GM18505 (cell line): Measurements from ENCODE around the gene PSMA8.
"Not testable (repeated sequence)": the region's sequence is repeated elsewhere in the genome, so short reads cannot be mapped to it uniquely, and the experiment has no call there.

Experiments used
- ATAC-seq: cut with Tn5 transposase; IDR thresholded peaks from one replicate; pipeline ENCODE4 v1.9.1; 2021; ENCODE audit not compliant: unreplicated experiment
- POLR2A ChIP-seq: IDR thresholded peaks from 4 replicates; pipeline ENCODE4 v1.6.1; 2011; ENCODE audit warnings: borderline replicate concordance; ENCODE audit not compliant: insufficient read depth, insufficient read length; ENCODE audit errors: extremely low read depth

The PSMA8 gene

DNA sequence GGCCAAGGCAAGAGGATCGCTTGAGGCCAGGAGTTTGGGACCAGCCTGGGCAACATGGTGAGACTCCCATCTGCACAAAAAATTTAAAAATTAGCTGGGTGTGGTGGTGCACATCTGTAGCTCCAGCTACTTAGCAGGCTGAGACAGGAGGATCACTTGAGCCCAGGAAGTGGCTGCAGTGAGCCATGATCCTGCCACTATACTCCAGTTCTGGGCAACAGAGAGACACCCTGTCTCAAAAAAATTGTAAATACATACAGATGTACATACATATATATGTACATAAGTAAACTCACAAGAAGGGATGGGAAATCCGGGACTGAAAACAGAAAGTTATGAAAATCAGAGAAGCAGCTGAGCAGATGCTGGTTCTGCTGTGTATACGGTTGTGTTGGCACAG lies 62.9 kb downstream of the PSMA8 start:
- no peak for TF ChIP-seq POLR2A
- ATAC-seq: no peak

DNA sequence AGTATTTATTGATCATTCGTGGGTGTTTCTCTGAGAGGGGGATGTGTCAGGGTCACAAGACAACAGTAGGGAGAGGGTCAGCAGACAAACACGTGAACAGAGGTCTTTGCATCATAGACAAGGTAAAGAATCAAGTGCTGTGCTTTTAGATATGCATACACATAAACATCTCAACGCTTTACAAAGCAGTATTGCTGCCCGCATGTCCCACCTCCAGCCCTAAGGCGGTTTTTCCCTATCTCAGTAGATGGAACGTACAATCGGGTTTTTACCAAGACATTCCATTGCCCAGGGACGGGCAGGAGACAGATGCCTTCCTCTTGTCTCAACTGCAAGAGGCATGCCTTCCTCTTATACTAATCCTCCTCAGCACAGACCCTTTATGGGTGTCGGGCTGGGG lies 68.3 kb downstream of the PSMA8 start:
- not testable (repeated sequence) for ATAC-seq

DNA sequence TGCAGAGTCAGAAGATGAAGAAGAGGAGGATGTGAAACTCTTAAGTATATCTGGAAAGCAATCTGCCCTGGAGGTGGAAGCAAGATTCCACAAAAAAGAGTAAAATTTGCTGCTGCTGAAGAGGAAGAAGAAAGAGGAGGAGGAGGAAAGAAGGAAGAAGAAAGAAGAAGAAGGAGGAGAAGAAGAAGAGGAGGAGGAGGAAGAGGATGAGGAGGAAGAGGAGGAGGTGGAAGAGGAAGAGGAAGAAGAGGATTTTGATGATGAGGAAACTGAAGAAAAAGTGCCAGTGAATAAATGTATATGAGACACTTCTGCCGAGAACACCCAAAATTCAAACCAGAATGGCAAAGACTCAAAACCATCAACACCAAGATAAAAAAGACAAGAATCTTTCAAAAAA lies 71.6 kb downstream of the PSMA8 start:
- TF ChIP-seq POLR2A: no peak
- no peak for ATAC-seq

DNA sequence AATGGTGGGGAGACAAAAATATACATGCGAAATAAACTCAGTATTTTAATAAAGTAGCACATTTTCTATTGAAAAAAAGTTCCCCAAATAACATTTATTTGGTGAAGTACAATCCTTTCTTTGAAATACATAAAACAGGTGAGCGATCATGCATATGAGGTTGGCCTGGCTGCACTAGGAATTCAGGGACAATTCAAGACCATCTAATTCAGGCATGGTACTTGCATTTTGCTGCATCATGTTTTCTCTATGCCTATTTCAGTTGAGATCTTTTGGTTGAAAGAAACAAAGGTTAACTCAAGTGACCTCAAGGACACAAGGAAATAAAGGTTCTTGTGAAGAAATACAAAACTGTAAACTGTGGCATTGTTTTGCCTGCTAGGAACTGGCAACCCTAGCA lies 72.8 kb downstream of the PSMA8 start:
- no peak for TF ChIP-seq POLR2A
- no peak for ATAC-seq

DNA sequence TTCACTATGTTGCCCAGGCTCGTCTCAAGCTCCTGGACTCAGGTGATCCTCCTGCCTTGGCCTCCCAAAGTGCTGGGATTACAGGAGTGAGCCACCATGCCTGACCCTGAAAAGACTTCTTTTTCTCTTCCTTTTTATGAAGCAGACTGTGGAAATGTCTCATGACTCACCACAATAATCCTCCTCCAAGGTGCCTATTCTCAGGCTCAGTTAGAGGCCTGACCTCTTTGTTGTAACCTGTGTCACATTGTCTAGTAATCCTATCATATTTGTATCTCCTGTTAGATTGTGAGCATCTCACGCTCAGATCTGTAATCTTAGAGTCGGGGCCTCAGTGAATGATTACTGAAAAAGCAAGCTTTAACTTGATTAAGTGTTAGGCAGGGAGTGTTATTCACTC lies 74.3 kb downstream of the PSMA8 start:
- no peak for ATAC-seq
- TF ChIP-seq POLR2A: no peak

DNA sequence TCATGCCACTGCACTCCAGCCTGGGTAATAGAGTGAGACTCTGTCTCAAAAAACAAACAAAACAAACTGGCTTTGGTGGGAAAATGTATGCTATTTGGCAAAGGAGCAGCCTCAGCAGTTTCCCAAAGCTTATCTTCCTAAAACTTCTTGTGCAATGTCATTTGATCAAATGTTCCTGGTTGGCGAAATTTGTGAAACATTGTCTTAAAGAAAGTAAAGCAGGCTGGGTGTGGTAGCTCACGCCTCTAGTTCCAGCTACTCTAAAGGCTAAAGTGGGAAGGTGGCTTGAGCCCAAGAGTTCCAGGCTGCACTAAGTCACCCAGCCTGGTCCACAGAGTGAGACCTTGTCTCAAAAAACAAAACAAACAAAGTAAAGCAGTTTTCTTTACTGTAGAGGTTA lies 75.3 kb downstream of the PSMA8 start:
- no peak for TF ChIP-seq POLR2A
- no peak for ATAC-seq

DNA sequence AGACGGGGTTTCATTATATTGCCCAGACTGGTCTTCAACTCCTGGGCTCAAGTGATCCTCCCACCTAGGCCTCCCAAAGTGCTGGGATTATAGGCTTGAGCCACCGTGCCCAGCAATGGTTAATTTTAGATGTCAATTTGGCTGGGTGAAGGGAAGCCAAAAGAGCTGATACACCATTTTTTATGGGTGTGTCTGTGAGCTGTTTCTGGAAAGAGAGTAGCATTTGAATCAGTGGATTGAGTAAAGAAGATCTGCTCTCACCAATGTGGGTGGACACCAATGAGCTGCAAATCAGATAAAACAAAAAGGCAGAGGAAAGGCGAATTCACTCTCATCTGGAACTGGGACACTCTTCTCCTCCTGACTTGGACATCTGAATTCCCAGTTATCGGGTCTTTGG lies 76.5 kb downstream of the PSMA8 start:
- no peak for ATAC-seq
- TF ChIP-seq POLR2A: no peak

DNA sequence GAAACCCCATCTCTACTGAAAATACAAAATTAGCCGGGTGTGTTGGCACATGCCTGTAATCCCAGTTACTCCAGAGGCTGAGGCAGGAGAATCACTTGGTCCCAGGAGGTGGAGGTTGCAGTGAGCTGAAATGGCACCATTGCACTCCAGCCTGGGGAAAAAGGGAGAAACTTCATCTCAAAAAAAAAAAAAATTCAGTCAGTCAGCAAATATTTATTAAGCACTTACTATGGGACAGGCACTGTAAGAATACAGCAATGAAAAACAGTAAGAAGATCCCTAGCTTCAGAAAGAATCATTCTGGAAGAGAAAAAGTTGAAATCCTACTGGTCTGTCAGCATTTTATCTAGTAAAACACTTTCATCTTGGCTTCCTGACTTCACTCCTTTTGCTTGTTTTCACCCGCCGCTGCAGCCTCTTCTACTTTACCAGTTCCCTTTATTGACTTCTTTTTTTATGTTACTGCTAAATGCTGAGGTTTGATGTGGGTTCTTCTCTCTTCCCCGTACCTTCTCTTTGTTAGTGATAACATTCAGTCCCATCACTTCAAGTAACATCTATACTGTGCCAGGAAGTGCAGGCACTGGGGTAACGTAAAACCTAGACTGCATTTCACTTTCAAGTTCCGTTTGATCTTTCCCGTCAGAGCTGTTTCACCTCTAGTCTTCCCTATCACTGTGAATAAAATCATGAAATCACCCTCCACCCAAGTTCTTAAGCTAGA lies 81.7 kb downstream of the PSMA8 start:
- ATAC-seq: peak; percentile 96
- peak; percentile 35 for TF ChIP-seq POLR2A

DNA sequence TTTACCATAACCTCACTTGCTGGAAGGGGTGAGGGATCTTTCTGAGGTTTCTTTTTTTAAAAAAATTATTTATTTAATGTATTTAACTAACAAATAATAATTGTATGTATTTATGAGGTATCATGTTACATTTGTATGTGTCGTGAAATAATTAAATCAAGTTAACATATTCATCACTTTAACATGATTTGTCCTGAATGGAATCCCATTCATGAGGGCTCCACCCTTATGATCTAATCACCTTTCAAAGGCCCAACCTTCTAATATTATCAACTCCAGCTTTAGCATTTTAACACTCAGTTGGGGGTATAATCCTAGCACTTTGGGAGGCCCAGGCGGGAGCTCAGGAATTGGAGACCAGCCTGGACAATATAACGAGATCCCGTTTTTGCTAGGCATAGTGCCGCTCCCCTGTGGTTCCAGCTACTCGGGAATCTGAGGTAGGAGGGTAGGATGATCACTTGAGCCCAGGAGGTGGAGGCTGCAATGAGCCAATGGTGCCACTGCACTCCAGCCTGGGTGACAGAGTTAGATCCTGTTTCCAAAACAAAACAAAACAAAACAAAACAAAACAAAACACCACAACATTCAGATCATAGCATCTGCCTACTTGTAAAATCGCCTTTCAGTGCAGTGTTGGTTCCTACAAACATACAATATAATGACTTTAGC lies 91.5 kb downstream of the PSMA8 start:
- no peak for TF ChIP-seq POLR2A
- ATAC-seq: no peak

DNA sequence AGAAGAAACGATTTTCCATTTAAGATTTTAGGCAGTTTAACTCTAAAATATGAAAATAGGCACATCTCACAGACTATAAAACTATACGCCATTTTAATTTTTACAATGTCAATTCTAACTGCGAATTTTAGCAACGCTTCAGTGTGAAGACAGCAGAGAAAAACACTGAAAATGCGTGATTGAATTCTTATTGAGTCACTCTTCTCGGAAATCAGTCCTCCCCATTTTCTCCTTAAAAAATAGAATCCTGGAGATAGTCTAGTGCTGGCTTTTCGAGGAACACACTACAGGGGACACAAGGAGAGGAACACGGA lies 92.2 kb downstream of the PSMA8 start:
- no peak for TF ChIP-seq POLR2A
- ATAC-seq: no peak

DNA sequence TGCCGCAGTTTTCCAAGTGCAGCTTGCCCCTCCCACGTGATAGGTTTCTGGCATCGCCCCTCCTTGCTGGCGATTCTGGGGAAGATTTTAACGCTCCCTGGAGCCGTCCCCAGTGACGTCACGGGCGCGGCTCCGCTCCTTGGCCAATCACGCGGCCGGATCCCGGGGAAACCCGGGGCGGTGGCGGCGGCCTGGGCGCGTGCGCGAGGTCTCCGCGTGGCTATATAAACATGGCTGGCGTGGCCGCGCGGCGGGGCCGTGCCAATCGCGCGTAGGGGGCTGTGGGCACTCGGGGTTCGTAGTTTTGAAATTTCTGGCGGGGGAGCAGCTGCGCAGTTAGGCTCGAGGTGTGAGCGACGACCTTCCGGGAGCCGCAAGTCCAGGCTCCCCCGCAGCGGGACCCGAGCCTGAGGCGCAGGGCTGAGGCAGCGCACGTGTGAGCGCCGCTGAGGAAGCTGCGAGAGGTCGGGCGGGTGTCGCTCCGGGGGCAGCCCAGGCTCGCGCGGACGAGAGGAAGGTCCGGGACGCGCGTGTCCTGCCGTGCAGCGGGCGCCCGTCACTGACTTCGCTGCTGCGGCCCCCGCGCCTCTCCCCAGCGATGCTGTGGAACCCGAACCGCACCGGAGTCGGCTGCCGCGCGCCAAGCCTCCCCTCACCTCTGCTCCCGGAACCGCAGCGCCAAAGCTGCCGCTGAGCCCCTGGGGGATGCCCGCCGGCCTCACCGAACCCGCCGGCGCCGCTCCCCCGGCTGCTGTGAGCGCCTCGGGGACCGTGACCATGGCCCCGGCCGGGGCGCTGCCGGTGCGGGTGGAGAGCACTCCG lies 92.8 kb downstream of the PSMA8 start, which contains the start of gene TAF4B:
Gene TAF4B, plus strand, starts transcription at position 217 of the 822 bp plus-strand sequence. Its CDS starts 489 bp downstream, at position 706.
- peak; percentile 94 for TF ChIP-seq POLR2A
- ATAC-seq: peak; percentile 91

DNA sequence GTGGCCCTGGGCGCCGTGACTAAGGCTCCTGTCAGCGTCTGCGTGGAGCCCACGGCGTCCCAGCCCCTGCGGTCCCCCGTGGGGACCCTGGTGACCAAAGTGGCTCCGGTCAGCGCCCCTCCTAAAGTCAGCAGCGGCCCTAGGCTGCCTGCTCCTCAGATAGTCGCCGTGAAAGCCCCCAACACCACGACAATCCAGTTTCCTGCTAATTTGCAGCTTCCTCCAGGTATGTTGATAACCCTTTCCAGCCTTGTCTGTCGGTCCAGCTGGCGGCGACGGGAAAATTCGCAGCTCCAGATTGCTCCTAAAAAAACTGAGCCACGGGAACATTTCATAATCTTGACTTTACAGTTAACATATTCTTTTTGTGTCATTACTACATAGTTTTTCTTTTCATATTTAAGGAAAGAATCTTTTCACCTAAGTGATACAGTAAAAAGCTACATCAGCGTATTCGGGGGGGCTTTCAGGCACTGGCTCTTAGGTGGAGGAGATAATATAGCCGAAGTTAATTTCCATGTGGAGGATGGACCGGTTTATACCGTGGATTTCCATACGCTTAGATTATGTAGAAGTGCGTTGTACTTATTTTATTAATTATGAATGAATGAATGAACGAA lies 93.5 kb downstream of the PSMA8 start:
- ATAC-seq: no peak
- no peak for TF ChIP-seq POLR2A

DNA sequence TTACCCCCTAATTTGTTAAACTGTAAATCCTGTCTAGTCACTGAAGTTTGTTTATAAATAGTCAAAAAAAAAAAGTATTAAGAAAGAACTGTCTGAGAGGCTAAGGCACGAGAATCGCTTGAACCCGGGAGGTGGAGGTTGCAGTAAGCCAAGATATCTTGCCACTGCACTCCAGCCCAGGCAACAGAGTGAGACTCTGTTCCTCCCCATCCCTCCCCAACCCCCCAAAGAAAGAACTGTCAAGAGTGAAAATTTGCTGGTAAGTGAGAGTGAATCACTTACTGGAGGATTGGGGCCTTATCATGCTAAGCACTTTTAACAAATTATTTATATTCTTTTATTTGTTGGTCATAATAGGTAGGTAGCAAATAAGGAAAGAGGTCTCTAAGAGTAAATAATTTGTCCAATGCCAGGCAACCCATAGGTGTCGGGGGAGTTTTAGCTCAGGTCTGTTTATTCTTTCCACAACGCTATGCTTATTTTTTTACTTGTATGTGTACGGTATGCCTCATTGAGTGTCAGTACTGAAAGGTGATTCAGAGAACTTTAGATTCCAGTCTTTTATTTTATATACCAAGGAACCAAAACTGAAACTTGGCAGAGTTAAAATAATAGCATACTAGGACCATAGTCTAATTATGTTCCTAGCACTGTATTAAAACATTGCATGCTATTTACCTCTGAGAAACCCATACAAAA lies 95.0 kb downstream of the PSMA8 start:
- no peak for ATAC-seq
- no peak for TF ChIP-seq POLR2A
